HepG2 (cell line): ENCODE data around the gene CDH22. TPM values are rescaled to one million over a fixed set of nuclear protein-coding genes. Genes with fewer than 3 reads are reported as not detected.

Experiments used
- ATAC-seq: fragments of 200-7000 bp; cut with Tn5 transposase; 3 replicates; pipeline ENCODE4 v1.9.1; 2020; ENCODE audit warnings: mild to moderate bottlenecking, moderate library complexity
- BruUV-seq: library from RNA; stranded (reverse); fragments of 400-500 nt; replicated peaks from 2 replicates; lab custom pipeline; 2021; lab: Mats Ljungman, UMichigan
- CTCF ChIA-PET: fragments of 300-600 bp; formaldehyde crosslinking; extraction: SDS; loops from one replicate; lab custom pipeline; 2021; ENCODE audit warnings: low total read pairs, inconsistent platforms, low intra/inter-chr PET ratio; lab: Yijun Ruan, JAX
- POLR2A ChIA-PET: fragments of 350-600 bp; sonication (Branson Sonifier 250); formaldehyde crosslinking; loops from one replicate; lab custom pipeline; 2020; ENCODE audit warnings: antibody characterized with exemption, inconsistent platforms; lab: Yijun Ruan, JAX
- DNase-seq: peaks from one replicate; pipeline ENCODE4 v3.0.0-alpha.2; 2015; ENCODE audit warnings: low spot score
- FAIRE-seq: peaks from 3 replicates; lab custom pipeline; 2011; peaks lifted over from hg19 to GRCh38; lab: Jason Lieb, UNC
- H2AFZ ChIP-seq: one replicate; pipeline ENCODE4 v1.6.1; 2011; ENCODE audit warnings: low read length, inconsistent platforms
- H3K27ac ChIP-seq: fragments of 300-600 bp; 3 replicates; pipeline ENCODE4 v1.8.0; 2011; ENCODE audit warnings: mixed run types, mild to moderate bottlenecking, mixed read lengths, low read length, inconsistent platforms; ENCODE audit not compliant: insufficient read depth; ENCODE audit errors: extremely low read length
- H3K27me3 ChIP-seq, 2 experiments: fragments of 200-600 bp in 1 of 2; 2 replicates in 1 of 2; 3 replicates in 1 of 2; pipeline versions ENCODE4 v1.6.0 to v1.8.0; 2011; ENCODE audit warnings: low read length in 2 of 2, mild to moderate bottlenecking in 2 of 2, moderate library complexity in 2 of 2, inconsistent platforms in 1 of 2; ENCODE audit not compliant: insufficient read depth in 2 of 2, control insufficient read depth in 1 of 2
- H3K36me3 ChIP-seq, 2 experiments: fragments of 200-600 bp in 1 of 2; replicated peaks in 1 of 2; 2 replicates in 1 of 2; 3 replicates in 1 of 2; pipeline versions ENCODE4 v1.5.1 to v1.8.0; 2011; ENCODE audit warnings: low read length in 2 of 2, inconsistent platforms in 1 of 2; ENCODE audit not compliant: insufficient read depth in 2 of 2, control insufficient read depth in 1 of 2
- H3K4me1 ChIP-seq: 2 replicates; pipeline ENCODE4 v1.5.1; 2012; ENCODE audit warnings: low read length, inconsistent platforms; ENCODE audit not compliant: insufficient read depth
- H3K4me2 ChIP-seq: 2 replicates; pipeline ENCODE4 v1.6.0; 2011; ENCODE audit warnings: low read depth, low read length, inconsistent platforms
- H3K4me3 ChIP-seq, 3 experiments: fragments of 200-600 bp in 1 of 3; sonication (generic), shearing (Covaris generic) in 1 of 3; replicated peaks in 1 of 3; 2 replicates each; pipeline ENCODE4 v1.5.1; 2011 to 2016; ENCODE audit warnings: low read length in 3 of 3, inconsistent platforms in 2 of 3, low read depth in 2 of 3, mild to moderate bottlenecking in 2 of 3, control low read depth in 1 of 3, mixed read lengths in 1 of 3; ENCODE audit not compliant: insufficient read depth in 1 of 3
- H3K79me2 ChIP-seq: one replicate; pipeline ENCODE4 v1.6.1; 2011; ENCODE audit warnings: low read length, inconsistent platforms; ENCODE audit not compliant: insufficient read depth
- H3K9ac ChIP-seq: 2 replicates; pipeline ENCODE4 v1.6.0; 2011; ENCODE audit warnings: mild to moderate bottlenecking, low read depth, low read length, inconsistent platforms; ENCODE audit not compliant: insufficient read depth
- H3K9me3 ChIP-seq: 2 replicates; pipeline ENCODE4 v1.5.1; 2012; ENCODE audit warnings: mild to moderate bottlenecking, low read length
- H4K20me1 ChIP-seq: 2 replicates; pipeline ENCODE4 v1.6.0; 2011; ENCODE audit warnings: inconsistent platforms, mild to moderate bottlenecking, low read length, moderate library complexity; ENCODE audit not compliant: insufficient read depth
- BCL6 ChIP-seq: IDR thresholded peaks from 2 replicates; pipeline ENCODE4 v1.6.1; 2016; ENCODE audit warnings: missing genetic modification reagents, missing compliant biosample characterization
- EZH2 ChIP-seq: conservative IDR thresholded peaks from 2 replicates; pipeline ENCODE4 v1.6.1; 2012; ENCODE audit warnings: mild to moderate bottlenecking, low read depth, low read length, moderate library complexity
- JUN ChIP-seq: sonication (generic); formaldehyde crosslinking; IDR thresholded peaks from 2 replicates; pipeline ENCODE4 v1.4.0; 2020; ENCODE audit warnings: mild to moderate bottlenecking, missing genetic modification reagents
- KDM5B ChIP-seq: sonication (generic); formaldehyde crosslinking; IDR thresholded peaks from 2 replicates; pipeline ENCODE4 v1.4.0; 2020; ENCODE audit warnings: missing genetic modification reagents, mild to moderate bottlenecking, borderline replicate concordance
- KLF12 ChIP-seq: sonication (generic); formaldehyde crosslinking; IDR thresholded peaks from 2 replicates; pipeline ENCODE4 v1.4.0; 2020; ENCODE audit warnings: missing genetic modification reagents, borderline replicate concordance
- MAFG ChIP-seq: sonication (generic); formaldehyde crosslinking; IDR thresholded peaks from 2 replicates; pipeline ENCODE4 v1.5.1; 2020; ENCODE audit warnings: mild to moderate bottlenecking, missing genetic modification reagents
- MYC ChIP-seq: sonication (generic); formaldehyde crosslinking; IDR thresholded peaks from 2 replicates; pipeline ENCODE4 v1.9.0; 2021; ENCODE audit warnings: missing genetic modification reagents, borderline replicate concordance
- PCBP2 ChIP-seq: fragments of 200-400 bp; formaldehyde crosslinking; optimal IDR thresholded peaks from 2 replicates; pipeline ENCODE3; 2018; ENCODE audit warnings: low read length, low read depth; ENCODE audit not compliant: poor library complexity, severe bottlenecking
- REL ChIP-seq: sonication (generic); formaldehyde crosslinking; conservative IDR thresholded peaks from 2 replicates; pipeline ENCODE4 v1.8.0; 2022; ENCODE audit warnings: mild to moderate bottlenecking, missing genetic modification reagents, moderate library complexity
- REPIN1 ChIP-seq: sonication (generic); formaldehyde crosslinking; IDR thresholded peaks from 2 replicates; pipeline ENCODE4 v1.8.0; 2022; ENCODE audit warnings: missing genetic modification reagents, low read depth, mild to moderate bottlenecking, borderline replicate concordance
- SP2 ChIP-seq: sonication (generic); formaldehyde crosslinking; IDR thresholded peaks from 2 replicates; pipeline ENCODE4 v1.5.1; 2020; ENCODE audit warnings: mild to moderate bottlenecking, missing genetic modification reagents
- STAT5B ChIP-seq: sonication (generic); formaldehyde crosslinking; IDR thresholded peaks from 2 replicates; pipeline ENCODE4 v1.4.0; 2020; ENCODE audit warnings: missing genetic modification reagents
- ZC3H13 ChIP-seq: sonication (generic); formaldehyde crosslinking; IDR thresholded peaks from 2 replicates; pipeline ENCODE4 v1.8.1; 2023; ENCODE audit warnings: mild to moderate bottlenecking, missing genetic modification reagents, moderate library complexity
- ZKSCAN1 ChIP-seq: fragments of 150-350 bp; IDR thresholded peaks from 2 replicates; pipeline ENCODE4 v1.6.1; 2014; ENCODE audit warnings: low read length
- ZMAT3 ChIP-seq: sonication (generic); formaldehyde crosslinking; conservative IDR thresholded peaks from 2 replicates; pipeline ENCODE4 v1.7.0; 2021; ENCODE audit warnings: missing genetic modification reagents
- ZNF317 ChIP-seq: sonication (generic); formaldehyde crosslinking; IDR thresholded peaks from 2 replicates; pipeline ENCODE4 v1.5.0; 2020; ENCODE audit warnings: mild to moderate bottlenecking, missing genetic modification reagents
- ZNF629 ChIP-seq: sonication (generic); formaldehyde crosslinking; conservative IDR thresholded peaks from 2 replicates; pipeline ENCODE4 v1.5.0; 2020; ENCODE audit warnings: missing genetic modification reagents
- ZNF674 ChIP-seq: sonication (generic); formaldehyde crosslinking; IDR thresholded peaks from 2 replicates; pipeline ENCODE4 v1.5.0; 2020; ENCODE audit warnings: low read depth, mild to moderate bottlenecking, missing genetic modification reagents
- WGBS: methylation state at CpG from one replicate; pipeline ENCODE4 v1.1.6; 2017; ENCODE audit warnings: low lambda C conversion rate; 5-methylcytosine and 5-hydroxymethylcytosine counted together
- in situ Hi-C: cut with HindIII; loops from 2 replicates; pipeline ENCODE4 v1.10.0; 2017; ENCODE audit warnings: low pct_unique_long_range_greater_than_20kb; ENCODE audit not compliant: extremely low pct_ligation_motif_present
- intact Hi-C: fragments of 100-400 bp; cut with micrococcal nuclease; formaldehyde crosslinking; loops from one replicate; pipeline ENCODE4 v1.10.0; 2022; ENCODE audit not compliant: unreplicated experiment
- polyA plus RNA-seq, 8 experiments: library from polyadenylated mRNA; depleted of rRNA in 3 of 8; stranded (reverse) in 7 of 8; unstranded in 1 of 8; fragments of >200 nt; fragmentation: Illumina TruSeq in 4 of 8; extraction: Trizol in 4 of 8; gene quantifications; 2 replicates each; pipeline versions ENCODE4 v1.2.1 to v1.2.3, GENCODE V29; 2011 to 2016; ENCODE audit warnings: low read depth in 4 of 8, missing spikeins in 1 of 8, mixed read lengths in 1 of 8; ENCODE audit not compliant: insufficient read depth in 1 of 8
- total RNA-seq, 5 experiments: library from RNA; depleted of rRNA; stranded (reverse); fragments of >200 nt; fragmentation: Illumina TruSeq; extraction: Trizol; gene quantifications; 2 replicates each; pipeline ENCODE4 v1.2.3, GENCODE V29; 2016; ENCODE audit warnings: low read depth in 1 of 5
- TF ChIP-seq, protein P1 (sequence below), 2 experiments: sonication (generic) in 1 of 2; formaldehyde crosslinking in 1 of 2; IDR thresholded peaks; 2 replicates each; pipeline versions ENCODE4 v1.5.1 to v1.6.1; 2011 to 2020; ENCODE audit warnings: borderline replicate concordance in 1 of 2, low read depth in 1 of 2, low read length in 1 of 2, mild to moderate bottlenecking in 1 of 2, missing genetic modification reagents in 1 of 2, moderate library complexity in 1 of 2
- TF ChIP-seq, protein P2 (sequence below): IDR thresholded peaks from 2 replicates; pipeline ENCODE4 v1.6.1; 2012; ENCODE audit warnings: inconsistent platforms

Gene CDH22
- total and polyA plus RNA-seq, 2 of the 13 experiments (the other 11 are each of a cell fraction or from before 2014, with no cell fraction given) = not detected

DNA sequence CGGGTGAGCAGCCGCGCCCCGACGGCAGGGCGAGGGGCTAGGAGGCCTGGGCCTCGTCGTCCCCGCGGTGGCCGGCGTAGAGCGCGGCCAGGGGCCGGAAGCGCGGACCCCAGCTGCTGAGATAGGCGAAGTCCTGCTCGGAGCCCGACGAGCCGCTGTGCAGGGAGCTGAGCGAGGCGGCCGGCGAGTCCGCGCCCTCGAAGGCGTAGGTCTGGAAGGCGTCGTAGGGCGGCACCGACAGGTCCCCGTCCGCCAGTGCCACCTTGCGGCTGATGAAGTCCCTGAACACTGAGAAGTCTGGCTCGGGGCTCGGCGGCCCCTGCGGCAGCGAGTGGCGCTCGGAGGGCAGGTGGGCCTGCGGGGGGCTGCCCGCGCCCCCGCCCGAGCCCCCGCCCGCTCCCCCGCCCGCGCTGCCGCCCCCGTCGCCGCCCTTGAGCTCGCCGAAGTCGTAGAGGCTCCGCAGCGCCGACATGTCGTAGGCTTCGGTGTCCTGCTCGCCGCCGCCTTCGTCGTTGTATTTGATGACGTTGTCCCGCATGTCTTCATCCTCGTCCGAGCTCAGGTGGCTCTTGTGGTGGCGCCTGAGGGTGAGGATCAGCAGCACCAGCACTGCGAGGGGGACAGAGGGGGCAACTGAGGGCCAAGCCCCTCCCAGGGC is 133.7 kb downstream of the CDH22 start (continued):
- TF ChIP-seq, protein P1, sequence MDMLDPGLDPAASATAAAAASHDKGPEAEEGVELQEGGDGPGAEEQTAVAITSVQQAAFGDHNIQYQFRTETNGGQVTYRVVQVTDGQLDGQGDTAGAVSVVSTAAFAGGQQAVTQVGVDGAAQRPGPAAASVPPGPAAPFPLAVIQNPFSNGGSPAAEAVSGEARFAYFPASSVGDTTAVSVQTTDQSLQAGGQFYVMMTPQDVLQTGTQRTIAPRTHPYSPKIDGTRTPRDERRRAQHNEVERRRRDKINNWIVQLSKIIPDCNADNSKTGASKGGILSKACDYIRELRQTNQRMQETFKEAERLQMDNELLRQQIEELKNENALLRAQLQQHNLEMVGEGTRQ (IDR thresholded peaks at IDR 0.05; ENCODE audit: low read depth, low read length) = no peak
- TF ChIP-seq, protein P1 (CRISPR knock-in tag; IDR thresholded peaks at IDR 0.05; ENCODE audit: borderline replicate concordance) = no peak

DNA sequence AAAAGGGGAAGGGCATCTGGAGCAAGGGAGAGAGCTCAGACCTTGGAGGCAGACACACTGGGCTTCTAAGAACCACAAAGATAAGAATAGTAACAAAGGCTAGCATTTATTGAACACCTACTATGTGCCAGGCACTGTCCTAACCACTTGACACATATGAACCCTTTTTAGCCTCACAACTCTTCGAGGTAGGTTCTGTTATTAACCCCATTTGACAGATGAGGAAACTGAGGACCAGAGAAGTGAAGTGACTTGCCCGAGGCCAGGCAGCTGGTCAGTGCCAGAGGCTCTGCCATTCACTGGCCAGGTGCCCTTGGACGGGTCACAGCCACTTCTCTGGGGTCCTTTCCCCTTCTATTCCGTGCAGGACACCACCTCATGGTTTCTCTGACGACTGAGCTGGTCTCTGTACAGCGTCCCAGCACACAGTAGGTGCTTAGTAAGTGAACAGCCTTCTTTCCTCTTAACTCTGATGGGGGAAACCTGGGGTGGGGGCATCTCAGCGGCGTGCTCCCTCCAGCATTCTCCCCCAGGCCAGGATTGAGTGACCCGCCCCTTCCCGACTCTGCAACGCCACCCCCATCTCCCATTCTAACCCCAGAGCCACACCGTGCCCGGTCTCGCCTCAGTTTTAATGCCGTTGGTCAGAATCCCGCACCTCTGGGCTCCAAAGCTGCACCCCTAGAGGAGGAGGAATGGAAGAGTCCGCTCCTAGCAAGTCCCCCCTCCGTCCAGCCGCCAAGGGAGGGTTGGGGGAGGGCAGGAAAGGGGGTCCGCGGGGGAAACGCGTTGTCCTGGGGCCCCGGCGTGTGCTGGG is 134.4 kb downstream of the CDH22 start:
- no TSS peak for BruUV-seq
- Histone ChIP-seq H3K36me3 (no peaks in the 10 kb centered on the region), H3K27me3 (peaks cover 12 to 74% of the 10 kb centered on the region in 2 experiments; a peak in 4 of 5 replicates), H4K20me1 (no peaks in the 10 kb centered on the region; the same call in 1 of the 2 replicates), H3K79me2 (no peaks in the 10 kb centered on the region), H3K9ac (no peak overlapping the region), H3K4me3 (no peak overlapping the region), H3K9me3 (no peaks in the 10 kb centered on the region), H3K4me1 (no peaks in the 10 kb centered on the region), H3K4me2 (no peak overlapping the region), H2AFZ (no peak overlapping the region), H3K27ac (no peak overlapping the region)
- ChIA-PET POLR2A (no interaction called here), CTCF (interaction anchor here (1.2 to 2.6 kb wide), 4 partner anchors 42 to 160 kb away, joined by 3 to 19 read pairs (median 8); no protein-coding TSS in a partner anchor)
- DNase-seq (no peak), FAIRE-seq (no peak), ATAC-seq (no peak; the same call in 2 of the 3 replicates)
- whole genome bisulfite sequencing = 20% methylated on average over 25 of the region's 25 CpGs
- in situ Hi-C loops (loop anchor here (10.0 kb wide), 1 partner anchor 149 kb away; the partner anchor contains the start of gene SLC12A5), intact Hi-C loops (loop anchor here (1.0 kb wide), 1 partner anchor 42 kb away; no protein-coding TSS in a partner anchor)
- TF ChIP-seq JUN (CRISPR knock-in tag) (no peak), ZNF629 (peak; percentile 56; the same call in 1 of the 2 replicates), PCBP2 (no peak), KLF12 (0 out of 2 replicates have a peak, but pooled peaks have one; percentile 12), ZNF674 (CRISPR knock-in tag) (no peak), REPIN1 (no peak), ZKSCAN1 (peak; percentile 63; the same call in 1 of the 2 replicates), SP2 (CRISPR knock-in tag) (no peak), MAFG (CRISPR knock-in tag) (no peak), KDM5B (CRISPR knock-in tag) (no peak), ZMAT3 (CRISPR knock-in tag) (no peak), EZH2 (peak; percentile 29; the same call in 1 of the 2 replicates), MYC (no peak; the same call in 1 of the 2 replicates), REL (CRISPR knock-in tag) (no peak), STAT5B (no peak), ZC3H13 (CRISPR knock-in tag) (no peak), ZNF317 (no peak), BCL6 (CRISPR knock-in tag) (no peak)
- TF ChIP-seq, protein P2, sequence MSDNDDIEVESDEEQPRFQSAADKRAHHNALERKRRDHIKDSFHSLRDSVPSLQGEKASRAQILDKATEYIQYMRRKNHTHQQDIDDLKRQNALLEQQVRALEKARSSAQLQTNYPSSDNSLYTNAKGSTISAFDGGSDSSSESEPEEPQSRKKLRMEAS = no peak
